Measurements from ENCODE around the gene IL5. TPM values are rescaled to one million over a fixed set of nuclear protein-coding genes. Genes with fewer than 3 reads are reported as not detected.
"Not testable (repeated sequence)": the region's sequence is repeated elsewhere in the genome, so short reads cannot be mapped to it uniquely, and the experiment has no call there.

Gene IL5
- polyA plus RNA-seq, 1 experiment = not detected

DNA sequence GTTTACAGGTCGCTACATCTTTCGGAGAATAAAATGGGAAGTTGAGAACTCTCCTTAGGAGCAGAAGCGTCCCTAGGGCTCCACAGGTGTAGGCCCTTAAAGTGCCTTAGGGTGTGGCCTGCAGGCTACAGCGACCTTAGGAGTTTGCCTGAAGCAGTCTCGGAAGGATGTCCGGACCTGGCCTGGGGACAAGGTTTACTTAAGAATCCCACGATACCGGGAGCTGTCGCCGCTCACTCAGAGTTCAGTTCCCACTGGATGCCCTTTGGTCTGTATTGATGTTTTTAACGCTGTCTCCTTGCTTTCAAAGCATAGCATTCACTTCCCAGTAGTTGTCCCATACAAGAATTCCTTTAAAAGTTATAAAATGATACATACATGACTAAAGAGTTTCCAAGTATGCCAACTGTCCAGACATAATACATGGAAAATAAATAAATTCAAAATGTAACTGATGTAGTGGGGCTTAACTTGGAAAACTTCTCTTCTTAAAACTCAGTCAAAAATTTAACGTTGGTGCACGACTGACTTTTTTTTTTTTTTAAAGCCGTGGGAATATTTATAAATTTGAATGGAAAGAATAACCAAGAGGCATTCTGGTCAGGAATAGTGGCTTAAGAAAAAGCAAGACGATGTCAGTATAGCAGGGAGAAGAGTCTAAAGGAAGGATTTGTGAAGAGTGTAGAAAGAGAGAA is 14.3 kb upstream of the IL5 start:
- TF ChIP-seq CTCF (IDR thresholded peaks at IDR 0.05; ENCODE audit: insufficient read depth, low read depth, low read length) = no peak
- H3K36me3 ChIP-seq (ENCODE audit: control insufficient read depth, insufficient read depth, low read length) = peaks cover 3% of the 10 kb centered on the region
- ChIA-PET POLR2A (no interaction called here), CTCF (interaction anchor here (0.6 to 1.7 kb wide), 3 partner anchors 31 to 103 kb away, joined by 3 to 6 read pairs (median 4); no protein-coding TSS in a partner anchor)
- peak overlapping the region; percentile 79 for H3K4me3 ChIP-seq (ENCODE audit: low read depth, low read length)
- DNase-seq (ENCODE audit: low read depth) = peak; percentile 2
- no peaks in the 10 kb centered on the region for H3K27me3 ChIP-seq (ENCODE audit: control insufficient read depth, insufficient read depth, low read length)

- ChIA-PET POLR2A (no interaction called here), CTCF (interaction anchor here (0.6 to 1.7 kb wide), 3 partner anchors 30 to 77 kb away, joined by 3 to 6 read pairs (median 4); no protein-coding TSS in a partner anchor)
- Histone ChIP-seq H3K27me3 (ENCODE audit: control insufficient read depth, insufficient read depth, low read length) (no peaks in the 10 kb centered on the region), H3K4me3 (ENCODE audit: low read depth, low read length) (peak within 1 kb of the TSS; percentile 79), H3K36me3 (ENCODE audit: control insufficient read depth, insufficient read depth, low read length) (peaks cover 3% of the 10 kb centered on the region)
- no peak for TF ChIP-seq CTCF (IDR thresholded peaks at IDR 0.05; ENCODE audit: insufficient read depth, low read depth, low read length)
- peak; percentile 52 for DNase-seq (ENCODE audit: low read depth)
Measured at GRCh38 chr5:132556763-132557477, 13.6 kb upstream of the IL5 start, which contains the start of gene RAD50. TSS of gene RAD50 (plus strand) at chr5:132556977. CDS start at chr5:132557325, 348 bp downstream.

GRCh38 chr5:132556153-132556762 is 12.9 kb upstream of the IL5 start:
- CTCF ChIA-PET = interaction anchor here (0.7 to 1.7 kb wide), 2 partner anchors 29 to 53 kb away, joined by 3 to 6 read pairs; no protein-coding TSS in a partner anchor

GRCh38 chr5:132549576-132549975 is 6.3 kb upstream of the IL5 start:
- POLR2A ChIA-PET = no interaction called here

More at GRCh38 chr5:132556153-132556762, 12.9 kb upstream of the IL5 start:
- peaks cover 2% of the 10 kb centered on the region for H3K36me3 ChIP-seq (ENCODE audit: control insufficient read depth, insufficient read depth, low read length)
- POLR2A ChIA-PET = no interaction called here
- peak overlapping the region; percentile 79 for H3K4me3 ChIP-seq (ENCODE audit: low read depth, low read length)
- TF ChIP-seq CTCF (IDR thresholded peaks at IDR 0.05; ENCODE audit: insufficient read depth, low read depth, low read length) = no peak
- DNase-seq (ENCODE audit: low read depth) = no peak
- peaks cover under 1% of the 10 kb centered on the region; the same call in 1 of the 2 replicates for H3K27me3 ChIP-seq (ENCODE audit: control insufficient read depth, insufficient read depth, low read length)

DNA sequence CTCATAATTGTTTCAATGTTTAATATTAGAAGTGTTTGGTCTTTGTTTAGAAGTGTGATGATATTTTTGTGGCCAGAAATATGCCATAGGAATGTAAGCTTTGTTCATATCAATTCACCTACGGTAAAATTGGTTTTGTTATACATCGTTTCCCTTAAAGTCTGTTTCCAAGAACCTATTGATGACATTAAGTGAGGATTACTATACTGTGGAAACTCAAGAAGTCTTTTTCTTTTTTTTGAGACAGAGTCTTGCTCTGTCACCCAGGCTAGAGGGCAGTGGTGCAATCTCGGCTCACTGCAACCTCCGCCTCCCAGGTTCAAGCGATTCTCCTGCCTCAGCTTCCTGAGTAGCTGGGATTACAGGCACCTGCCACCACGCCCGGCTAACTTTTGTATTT is 5.5 kb upstream of the IL5 start:
- DNase-seq (ENCODE audit: low read depth); H3K27me3 ChIP-seq (ENCODE audit: control insufficient read depth, insufficient read depth, low read length); POLR2A ChIA-PET; H3K4me3 ChIP-seq (ENCODE audit: low read depth, low read length); H3K36me3 ChIP-seq (ENCODE audit: control insufficient read depth, insufficient read depth, low read length): not testable (repeated sequence)
- CTCF ChIA-PET = interaction anchor here (0.5 to 1.0 kb wide), 2 partner anchors 13 to 19 kb away, joined by 3 read pairs; no protein-coding TSS in a partner anchor

More at GRCh38 chr5:132549576-132549975, 6.3 kb upstream of the IL5 start:
- Histone ChIP-seq H3K36me3 (ENCODE audit: control insufficient read depth, insufficient read depth, low read length) (no peaks in the 10 kb centered on the region), H3K4me3 (ENCODE audit: low read depth, low read length) (no peak overlapping the region), H3K27me3 (ENCODE audit: control insufficient read depth, insufficient read depth, low read length) (peaks cover 6% of the 10 kb centered on the region)
- no peak for TF ChIP-seq CTCF (IDR thresholded peaks at IDR 0.05; ENCODE audit: insufficient read depth, low read depth, low read length)
- DNase-seq (ENCODE audit: low read depth) = no peak
- CTCF ChIA-PET = no interaction called here

All from BJ (cell line).